GM12874 (cell line): ENCODE results near the gene METTL15.

Experiments
- TF ChIP-seq, protein P1 (sequence below): IDR thresholded peaks from 2 replicates; pipeline ENCODE4 v1.5.1; 2011; ENCODE audit warnings: low read depth, mild to moderate bottlenecking, control low read depth, low read length, moderate library complexity; ENCODE audit not compliant: insufficient read depth

The METTL15 gene

GRCh38 chr11:28284196-28284595 lies 176.0 kb downstream of the METTL15 start:
- TF ChIP-seq, protein P1, sequence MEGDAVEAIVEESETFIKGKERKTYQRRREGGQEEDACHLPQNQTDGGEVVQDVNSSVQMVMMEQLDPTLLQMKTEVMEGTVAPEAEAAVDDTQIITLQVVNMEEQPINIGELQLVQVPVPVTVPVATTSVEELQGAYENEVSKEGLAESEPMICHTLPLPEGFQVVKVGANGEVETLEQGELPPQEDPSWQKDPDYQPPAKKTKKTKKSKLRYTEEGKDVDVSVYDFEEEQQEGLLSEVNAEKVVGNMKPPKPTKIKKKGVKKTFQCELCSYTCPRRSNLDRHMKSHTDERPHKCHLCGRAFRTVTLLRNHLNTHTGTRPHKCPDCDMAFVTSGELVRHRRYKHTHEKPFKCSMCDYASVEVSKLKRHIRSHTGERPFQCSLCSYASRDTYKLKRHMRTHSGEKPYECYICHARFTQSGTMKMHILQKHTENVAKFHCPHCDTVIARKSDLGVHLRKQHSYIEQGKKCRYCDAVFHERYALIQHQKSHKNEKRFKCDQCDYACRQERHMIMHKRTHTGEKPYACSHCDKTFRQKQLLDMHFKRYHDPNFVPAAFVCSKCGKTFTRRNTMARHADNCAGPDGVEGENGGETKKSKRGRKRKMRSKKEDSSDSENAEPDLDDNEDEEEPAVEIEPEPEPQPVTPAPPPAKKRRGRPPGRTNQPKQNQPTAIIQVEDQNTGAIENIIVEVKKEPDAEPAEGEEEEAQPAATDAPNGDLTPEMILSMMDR = no peak

GRCh38 chr11:28289444-28289843 lies 181.3 kb downstream of the METTL15 start:
- TF ChIP-seq, protein P1 = no peak

- TF ChIP-seq, protein P1 = no peak
Observed at GRCh38 chr11:28296426-28296825, 188.2 kb downstream of the METTL15 start.

DNA sequence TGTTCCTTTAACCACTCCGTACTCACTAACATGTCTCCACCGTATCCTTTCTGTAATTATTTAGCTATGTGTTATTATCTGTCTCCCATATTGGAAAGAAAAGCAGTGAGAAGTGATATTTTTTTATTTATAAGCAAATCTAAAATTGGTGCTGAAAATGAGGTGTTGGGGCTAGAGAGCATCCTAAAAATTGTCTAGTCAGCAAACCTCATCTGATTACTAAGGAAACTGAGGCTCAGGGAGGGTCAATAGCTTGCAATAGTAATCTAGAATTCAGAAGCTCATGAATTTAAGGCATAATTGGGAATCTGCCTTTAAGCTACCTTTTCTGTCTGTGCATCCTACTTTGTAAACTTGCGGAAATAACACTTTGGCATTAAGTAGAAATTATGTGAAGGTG lies 190.0 kb downstream of the METTL15 start:
- TF ChIP-seq, protein P1 = no peak

- TF ChIP-seq, protein P1 = no peak
Observed at GRCh38 chr11:28303477-28304191, 195.4 kb downstream of the METTL15 start.

GRCh38 chr11:28315440-28315839 lies 207.3 kb downstream of the METTL15 start:
- TF ChIP-seq, protein P1 = no peak

GRCh38 chr11:28318871-28319270 lies 210.7 kb downstream of the METTL15 start:
- TF ChIP-seq, protein P1 = no peak
